GM13976 (cell line): Measurements from ENCODE around the gene PTPN11.

ENCODE experiments used
- DNase-seq: peaks from one replicate; pipeline ENCODE4 v3.0.0; 2012; ENCODE audit warnings: low spot score
- CTCF ChIP-seq: IDR thresholded peaks from 2 replicates; pipeline ENCODE4 v1.5.1; 2012; ENCODE audit warnings: borderline replicate concordance, mild to moderate bottlenecking; ENCODE audit not compliant: insufficient read depth; ENCODE audit errors: extremely low read depth, missing control alignments, control extremely low read depth
- in situ Hi-C: fragments of 300-500 bp; cut with MboI; formaldehyde crosslinking; loops from one replicate; pipeline ENCODE4 v1.12.0; 2022; ENCODE audit warnings: low sequenced_read_pairs, mixed read lengths, inconsistent platforms; ENCODE audit not compliant: unreplicated experiment

The PTPN11 gene

GRCh38 chr12:112536367-112536730 lies 117.6 kb downstream of the PTPN11 start:
- DNase-seq, result no peak
- no peak for TF ChIP-seq CTCF
- in situ Hi-C loops, result no loop called here

GRCh38 chr12:112537710-112538396 lies 119.1 kb downstream of the PTPN11 start:
- no peak for DNase-seq
- in situ Hi-C loops, result no loop called here
- no peak for TF ChIP-seq CTCF

- in situ Hi-C loops, result no loop called here
- no peak for TF ChIP-seq CTCF
- no peak for DNase-seq
Measured at GRCh38 chr12:112538740-112539139, 120.0 kb downstream of the PTPN11 start.

- TF ChIP-seq CTCF, result no peak
- DNase-seq, result no peak
- in situ Hi-C loops, result no loop called here
Measured at GRCh38 chr12:112539221-112539620, 120.5 kb downstream of the PTPN11 start.

GRCh38 chr12:112540021-112540420 lies 121.3 kb downstream of the PTPN11 start:
- no peak for TF ChIP-seq CTCF
- in situ Hi-C loops, result no loop called here
- DNase-seq, result no peak

- in situ Hi-C loops, result no loop called here
- TF ChIP-seq CTCF, result no peak
- no peak for DNase-seq
Measured at GRCh38 chr12:112543751-112544150, 125.0 kb downstream of the PTPN11 start.
